Suprapubic skin (tissue), 4 donors: ENCODE measurements around the gene P4HA1.

ENCODE experiments used
- CTCF ChIP-seq, 2 donors: fragments of 200-600 bp in 1 of 2; fragments of 450-650 bp in 1 of 2; sonication (generic) in 1 of 2; IDR thresholded peaks; one replicate each; pipeline ENCODE4 v1.5.1; 2016 to 2019; ENCODE audit warnings: antibody characterized with exemption in 2 of 2, mild to moderate bottlenecking in 1 of 2, moderate library complexity in 1 of 2
- EP300 ChIP-seq: sonication (generic); formaldehyde crosslinking; IDR thresholded peaks from one replicate; pipeline ENCODE4 v1.6.1; 2017; ENCODE audit warnings: antibody characterized with exemption
- POLR2A ChIP-seq, 2 donors: fragments of 450-650 bp; IDR thresholded peaks; one replicate each; pipeline ENCODE4 v1.6.1; 2017; ENCODE audit warnings: antibody characterized with exemption in 2 of 2, mild to moderate bottlenecking in 2 of 2, moderate library complexity in 2 of 2
- POLR2AphosphoS5 ChIP-seq, 3 donors: sonication (generic); formaldehyde crosslinking; IDR thresholded peaks; one replicate each; pipeline ENCODE4 v1.6.1; 2017; ENCODE audit warnings: antibody characterized with exemption in 3 of 3

GRCh38 chr10:73019100-73019499 is 77.6 kb downstream of the P4HA1 start:
- TF ChIP-seq CTCF (IDR thresholded peaks at IDR 0.05) (no peak), POLR2A (IDR thresholded peaks at IDR 0.05) (no peak), EP300 (no peak), POLR2AphosphoS5 (IDR thresholded peaks at IDR 0.05) (no peak)
